Measurements from ENCODE around the gene F8.

F8 gene

GRCh38 chrX:154795016-154795415, 227.5 kb downstream of the F8 start:
- in situ Hi-C loops (cut with HindIII; ENCODE audit: low sequenced_read_pairs), result no loop called here

DNA sequence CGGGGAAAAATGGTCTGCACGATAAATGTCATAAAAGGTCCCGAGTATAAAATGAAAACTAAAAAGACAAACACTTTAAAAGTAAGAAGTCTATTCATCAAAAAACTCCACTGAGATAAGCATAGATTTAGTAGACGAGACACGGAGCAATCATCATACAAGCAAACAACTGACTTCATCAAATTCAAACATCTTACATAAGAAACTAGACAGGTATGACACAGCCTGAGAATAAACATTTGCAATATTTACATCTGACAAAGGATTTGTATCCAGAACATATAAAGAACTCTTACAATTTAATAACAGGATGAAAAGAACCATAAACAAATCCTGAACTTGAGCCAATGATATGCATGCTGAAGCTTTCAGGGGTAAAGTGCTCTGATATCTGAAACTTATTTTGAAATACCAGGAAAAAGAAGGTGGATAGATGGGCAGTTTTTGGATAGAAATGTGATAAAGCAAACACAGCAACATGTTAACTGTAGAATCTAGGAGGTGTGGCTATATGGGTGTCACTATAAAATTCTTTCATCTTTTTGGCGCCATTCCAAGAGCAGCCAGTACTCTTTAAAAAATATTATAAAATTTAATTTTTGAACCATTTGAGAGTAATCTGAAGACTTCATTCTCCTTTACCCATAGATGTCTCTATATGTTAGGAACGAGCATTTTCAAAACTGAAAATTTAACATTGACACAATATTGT, 229.3 kb downstream of the F8 start:
- in situ Hi-C loops (cut with HindIII; ENCODE audit: low sequenced_read_pairs), result no loop called here

GRCh38 chrX:154791939-154792338, 230.6 kb downstream of the F8 start:
- in situ Hi-C loops (cut with HindIII; ENCODE audit: low sequenced_read_pairs), result no loop called here

DNA sequence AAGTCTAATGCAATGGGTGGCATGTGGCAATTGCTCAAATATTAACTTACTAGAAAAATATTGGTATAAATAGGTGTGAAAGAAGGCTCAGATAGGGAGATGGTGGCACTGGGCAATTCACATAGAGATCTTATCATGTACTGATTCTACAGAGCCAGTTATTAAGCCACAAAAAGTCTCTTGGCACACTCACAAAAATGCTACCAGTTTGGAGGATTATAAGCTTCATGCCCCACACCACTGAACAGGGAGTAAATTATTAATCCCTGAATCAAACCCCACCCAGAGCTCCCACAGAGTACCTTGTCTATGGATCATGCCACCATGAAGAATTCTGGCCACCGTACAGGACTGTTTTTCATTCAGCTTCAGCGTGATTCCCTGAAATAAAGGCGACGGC, 231.1 kb downstream of the F8 start:
- in situ Hi-C loops (cut with HindIII; ENCODE audit: low sequenced_read_pairs), result no loop called here

All from endothelial cell of hepatic sinusoid (primary cell).